Mesendoderm (in vitro differentiated cells): ENCODE measurements around the gene ZNF841.
A peak's percentile ranks its signal among the peaks of the same experiment; 100 is the strongest.
"Not testable (repeated sequence)": the region's sequence is repeated elsewhere in the genome, so short reads cannot be mapped to it uniquely, and the experiment has no call there.

Experiments
- DNase-seq: peaks from one replicate; pipeline ENCODE4 v3.0.0; 2013
- H2AK5ac ChIP-seq: 2 replicates; pipeline ENCODE4 v1.6.1; 2013; ENCODE audit warnings: low read length, inconsistent platforms
- H2BK120ac ChIP-seq: 2 replicates; pipeline ENCODE4 v1.6.1; 2013; ENCODE audit warnings: low read depth, mild to moderate bottlenecking, low read length, moderate library complexity, mixed read lengths
- H2BK15ac ChIP-seq: replicated peaks from 2 replicates; pipeline ENCODE4 v1.6.1; 2013; ENCODE audit warnings: low read depth, mild to moderate bottlenecking, moderate library complexity
- H2BK5ac ChIP-seq: 2 replicates; pipeline ENCODE4 v1.6.1; 2013; ENCODE audit warnings: low read length, inconsistent platforms
- H3K18ac ChIP-seq: 2 replicates; pipeline ENCODE4 v1.6.1; 2013; ENCODE audit warnings: mild to moderate bottlenecking, low read length, mixed read lengths
- H3K23ac ChIP-seq: one replicate; pipeline ENCODE4 v1.6.1; 2013; ENCODE audit warnings: low read length
- H3K27ac ChIP-seq: 2 replicates; pipeline ENCODE4 v1.5.1; 2013; ENCODE audit warnings: low read depth, mild to moderate bottlenecking, inconsistent platforms, low read length, moderate library complexity
- H3K27me3 ChIP-seq: 2 replicates; pipeline ENCODE4 v1.6.1; 2013; ENCODE audit warnings: low read length, control low read depth, mild to moderate bottlenecking, inconsistent platforms; ENCODE audit not compliant: insufficient read depth, poor library complexity
- H3K36me3 ChIP-seq: 2 replicates; pipeline ENCODE4 v1.6.1; 2013; ENCODE audit warnings: low read length, inconsistent platforms; ENCODE audit not compliant: control insufficient read depth, insufficient read depth
- H3K4ac ChIP-seq: one replicate; pipeline ENCODE4 v1.6.1; 2013; ENCODE audit warnings: low read depth, mild to moderate bottlenecking, low read length, moderate library complexity
- H3K4me1 ChIP-seq: 2 replicates; pipeline ENCODE4 v1.6.1; 2013; ENCODE audit warnings: low read depth, low read length, inconsistent platforms; ENCODE audit not compliant: control insufficient read depth
- H3K4me2 ChIP-seq: 2 replicates; pipeline ENCODE4 v1.6.1; 2013; ENCODE audit warnings: low read length
- H3K4me3 ChIP-seq: 2 replicates; pipeline ENCODE4 v1.5.1; 2013; ENCODE audit warnings: mild to moderate bottlenecking, low read length
- H3K56ac ChIP-seq: one replicate; pipeline ENCODE4 v1.6.1; 2013; ENCODE audit warnings: low read length
- H3K79me1 ChIP-seq: 2 replicates; pipeline ENCODE4 v1.6.1; 2013; ENCODE audit warnings: low read length, inconsistent platforms
- H3K79me2 ChIP-seq: 2 replicates; pipeline ENCODE4 v1.6.1; 2013; ENCODE audit warnings: mild to moderate bottlenecking, low read length; ENCODE audit not compliant: control insufficient read depth, insufficient read depth
- H3K9ac ChIP-seq: 2 replicates; pipeline ENCODE4 v1.6.1; 2013; ENCODE audit warnings: low read length, inconsistent platforms
- H4K5ac ChIP-seq: one replicate; pipeline ENCODE4 v1.6.1; 2013; ENCODE audit warnings: low read length
- H4K8ac ChIP-seq: one replicate; pipeline ENCODE4 v1.6.1; 2013; ENCODE audit warnings: low read depth, mild to moderate bottlenecking, control low read depth, low read length, moderate library complexity
- WGBS: extraction: QIAGEN DNeasy Blood & Tissue Kit; methylation state at CpG from one replicate; pipeline ENCODE4 v1.1.7; 2013; ENCODE audit warnings: low lambda C conversion rate, missing lambda C conversion rate; ENCODE audit not compliant: insufficient coverage; ENCODE audit errors: extremely low coverage; 5-methylcytosine and 5-hydroxymethylcytosine counted together

Gene ZNF841

DNA sequence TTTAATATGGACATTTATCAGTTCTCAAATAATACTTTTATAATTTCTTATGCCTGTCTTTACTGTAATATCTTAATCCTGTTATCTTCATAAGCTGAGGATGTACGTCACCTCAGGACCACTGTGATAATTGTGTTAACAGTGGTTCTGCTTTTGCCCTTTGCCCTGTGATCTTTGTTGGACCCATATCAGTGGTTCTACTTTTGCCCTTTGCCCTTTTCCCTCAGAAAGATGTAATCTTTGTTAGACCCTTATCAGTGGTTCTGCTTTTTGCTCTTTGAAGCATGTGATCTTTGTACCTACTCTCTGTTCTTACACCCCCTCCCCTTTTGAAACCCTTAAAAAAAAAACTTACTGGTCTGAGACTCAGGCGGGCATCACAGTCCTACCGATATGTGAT, 39.1 kb downstream of the ZNF841 start:
- WGBS = no CpG with 5 or more reads among the region's 3 CpGs
- H3K27ac ChIP-seq, H2BK120ac ChIP-seq, H4K8ac ChIP-seq, H3K27me3 ChIP-seq, H3K4me1 ChIP-seq, H3K79me1 ChIP-seq, H3K18ac ChIP-seq, H3K56ac ChIP-seq, H2AK5ac ChIP-seq, H2BK5ac ChIP-seq, DNase-seq, H4K5ac ChIP-seq, H3K4me3 ChIP-seq, H3K9ac ChIP-seq, H3K23ac ChIP-seq, H3K36me3 ChIP-seq, H3K79me2 ChIP-seq, H3K4ac ChIP-seq, H2BK15ac ChIP-seq, H3K4me2 ChIP-seq: not testable (repeated sequence)

DNA sequence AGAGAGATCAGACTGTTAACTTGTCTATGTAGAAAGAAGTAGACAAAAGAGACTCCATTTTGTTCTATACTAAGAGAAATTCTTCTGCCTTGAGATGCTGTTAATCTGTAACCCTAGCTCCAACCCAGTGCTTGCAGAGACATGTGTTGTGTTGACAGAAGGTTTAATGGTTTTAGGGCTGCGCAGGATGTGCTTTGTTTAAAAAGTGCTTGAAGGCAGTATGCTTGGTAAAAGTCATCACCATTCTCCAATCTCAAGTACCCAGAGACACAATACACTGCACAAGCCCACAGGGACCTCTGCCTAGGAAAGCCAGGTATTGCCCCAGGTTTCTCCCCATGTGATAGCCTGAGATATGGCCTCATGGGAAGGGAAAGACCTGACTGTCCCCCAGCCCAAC, 43.8 kb downstream of the ZNF841 start:
- not testable (repeated sequence) for H2BK5ac ChIP-seq, H3K4me1 ChIP-seq, H3K27ac ChIP-seq, H3K79me2 ChIP-seq, H3K18ac ChIP-seq, H4K8ac ChIP-seq, H3K9ac ChIP-seq, H3K27me3 ChIP-seq, H3K56ac ChIP-seq, H3K4me3 ChIP-seq, H3K79me1 ChIP-seq, H3K4ac ChIP-seq, H3K36me3 ChIP-seq, H2BK120ac ChIP-seq, H4K5ac ChIP-seq, H2BK15ac ChIP-seq, H3K4me2 ChIP-seq, DNase-seq, H2AK5ac ChIP-seq, H3K23ac ChIP-seq
- WGBS = no CpG with 5 or more reads among the region's 1 CpG

DNA sequence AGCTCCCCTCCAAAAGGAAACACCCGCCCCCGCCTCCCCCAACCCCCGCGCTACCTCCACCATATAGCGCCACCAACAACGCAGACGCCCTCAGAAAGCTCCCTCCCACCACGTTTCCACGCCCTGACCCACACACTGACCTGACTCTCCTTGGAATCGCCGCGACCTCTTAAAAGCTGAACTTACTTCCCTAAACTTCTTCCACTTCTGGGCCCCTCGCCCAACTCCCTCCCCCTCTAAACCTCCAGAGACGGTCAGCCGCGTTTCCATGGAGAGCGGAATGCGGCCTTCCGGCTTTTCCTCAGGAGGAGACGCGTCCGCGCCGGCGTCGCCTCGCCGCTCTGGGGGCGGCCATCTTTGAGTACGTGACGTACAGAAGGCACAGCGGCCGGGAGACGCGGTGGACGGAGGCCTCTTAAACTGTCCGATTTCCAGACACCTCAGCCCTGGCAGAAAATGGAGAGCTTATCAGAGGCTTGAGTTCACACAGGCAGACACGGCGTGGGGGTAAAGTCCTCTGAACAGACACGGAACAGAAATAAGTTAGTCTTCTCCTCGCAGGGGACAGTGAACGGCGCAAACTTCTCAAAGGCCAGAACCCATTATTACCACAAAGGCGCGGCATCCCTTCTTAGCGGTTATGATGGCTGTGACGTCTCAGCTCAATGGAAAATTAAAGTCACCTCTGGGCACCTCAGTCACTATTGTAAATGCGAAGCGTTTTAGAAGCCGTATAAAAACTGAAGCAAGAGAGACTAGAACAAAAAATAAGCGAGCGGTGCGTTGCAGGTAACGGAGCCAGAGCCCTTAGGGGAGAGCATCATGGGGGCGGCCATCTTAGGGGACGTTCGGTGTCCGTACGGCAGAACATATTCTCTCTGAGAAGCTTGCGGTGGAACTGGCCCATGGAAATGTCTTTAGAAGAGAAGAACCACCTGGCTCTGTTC, 46.7 kb downstream of the ZNF841 start, which contains the start of gene ZNF432:
TSS of gene ZNF432 (minus strand) at position 284 of the 947 bp plus-strand sequence. CDS start 1,970 bp downstream, outside the sequence.
- Histone ChIP-seq H2BK120ac (no peak within 1 kb of the TSS), H3K18ac (peak within 1 kb of the TSS; percentile 92), H3K79me1 (no peaks in the 10 kb centered on the region), H3K36me3 (no peaks in the 10 kb centered on the region), H2BK15ac (no peak within 1 kb of the TSS), H3K27ac (peak within 1 kb of the TSS; percentile 77), H3K56ac (peak within 1 kb of the TSS; percentile 92), H3K79me2 (no peaks in the 10 kb centered on the region), H3K27me3 (no peaks in the 10 kb centered on the region), H4K8ac (no peak within 1 kb of the TSS), H3K9ac (peak within 1 kb of the TSS; percentile 87), H3K4me1 (no peaks in the 10 kb centered on the region), H3K23ac (no peak within 1 kb of the TSS), H3K4me2 (peak within 1 kb of the TSS; percentile 73), H4K5ac (no peak within 1 kb of the TSS), H2AK5ac (no peak within 1 kb of the TSS), H3K4me3 (peak within 1 kb of the TSS; percentile 74), H3K4ac (no peak within 1 kb of the TSS), H2BK5ac (peak within 1 kb of the TSS; percentile 51)
- peak; percentile 99 for DNase-seq
- no CpG with 5 or more reads among the region's 60 CpGs for WGBS

DNA sequence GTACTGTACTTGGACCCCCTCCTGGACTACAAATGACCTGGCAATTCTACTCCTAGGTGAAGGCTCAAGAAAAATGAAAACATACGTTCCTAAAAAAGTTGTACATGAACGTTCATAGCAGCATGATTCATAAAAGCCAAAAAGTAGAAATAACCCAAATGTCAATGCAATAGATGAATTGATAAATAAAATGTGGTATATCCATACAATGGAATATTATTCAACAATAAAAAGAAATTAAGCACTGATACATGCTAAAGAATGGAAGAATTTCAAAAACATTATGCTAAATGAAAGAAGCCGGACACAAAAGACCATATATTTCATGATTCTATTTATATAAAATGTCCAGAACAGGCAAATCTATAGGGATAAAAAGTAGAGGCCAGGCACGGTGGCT, 56.4 kb downstream of the ZNF841 start:
- no peak overlapping the region for H3K9ac ChIP-seq
- no peak overlapping the region for H3K4ac ChIP-seq
- H4K8ac ChIP-seq = no peak overlapping the region
- no peak for DNase-seq
- no peak overlapping the region for H4K5ac ChIP-seq
- H3K4me2 ChIP-seq = no peak overlapping the region
- H2BK120ac ChIP-seq = no peak overlapping the region
- no peaks in the 10 kb centered on the region for H3K4me1 ChIP-seq
- no peak overlapping the region for H3K56ac ChIP-seq
- H2BK15ac ChIP-seq = no peak overlapping the region
- H3K79me1 ChIP-seq = no peaks in the 10 kb centered on the region
- no peak overlapping the region for H2AK5ac ChIP-seq
- H3K27me3 ChIP-seq = no peaks in the 10 kb centered on the region
- no peak overlapping the region for H3K27ac ChIP-seq
- no peak overlapping the region for H3K23ac ChIP-seq
- WGBS = no CpG with 5 or more reads among the region's 4 CpGs
- no peak overlapping the region for H3K4me3 ChIP-seq
- H3K79me2 ChIP-seq = no peaks in the 10 kb centered on the region
- H3K36me3 ChIP-seq = peaks cover 5% of the 10 kb centered on the region
- H2BK5ac ChIP-seq = no peak overlapping the region
- H3K18ac ChIP-seq = no peak overlapping the region

DNA sequence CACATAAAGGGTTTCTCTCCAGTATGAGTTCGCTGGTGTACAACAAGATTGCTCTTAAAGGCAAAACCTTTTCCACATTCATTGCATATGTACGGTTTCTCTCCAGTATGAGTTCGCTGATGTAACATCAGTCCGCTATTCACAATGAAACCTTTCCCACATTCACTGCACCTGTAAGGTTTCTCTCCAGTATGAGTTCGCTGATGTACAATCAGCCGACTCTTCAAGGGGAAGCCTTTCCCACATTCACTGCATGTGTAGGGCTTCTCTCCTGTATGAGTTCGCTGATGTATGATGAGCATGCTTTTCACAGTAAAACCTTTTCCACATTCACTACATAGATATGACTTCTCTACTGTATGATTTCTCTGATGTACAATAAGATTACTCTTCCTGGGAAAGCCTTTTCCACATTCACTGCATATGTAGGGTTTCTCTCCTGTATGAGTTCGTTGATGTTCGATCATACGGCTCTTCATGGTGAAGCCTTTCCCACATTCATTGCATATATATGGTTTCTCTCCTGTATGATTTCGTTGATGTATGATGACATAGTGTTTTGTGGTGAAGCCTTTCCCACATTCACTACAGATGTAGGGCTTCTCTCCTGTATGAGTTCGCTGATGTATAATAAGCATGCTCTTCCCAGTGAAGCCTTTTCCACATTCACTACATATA, 61.4 kb downstream of the ZNF841 start:
- Histone ChIP-seq H3K27me3 (no peaks in the 10 kb centered on the region), H3K4ac (no peak overlapping the region), H3K4me2 (no peak overlapping the region), H4K5ac (no peak overlapping the region), H3K9ac (no peak overlapping the region), H3K36me3 (peaks cover 6% of the 10 kb centered on the region), H2AK5ac (no peak overlapping the region), H3K27ac (no peak overlapping the region), H4K8ac (no peak overlapping the region), H3K18ac (no peak overlapping the region), H2BK120ac (no peak overlapping the region), H3K4me3 (peak overlapping the region; percentile 37), H3K79me1 (no peaks in the 10 kb centered on the region), H3K56ac (no peak overlapping the region), H2BK15ac (no peak overlapping the region), H3K79me2 (no peaks in the 10 kb centered on the region), H3K23ac (no peak overlapping the region), H2BK5ac (no peak overlapping the region), H3K4me1 (no peaks in the 10 kb centered on the region)
- WGBS = no CpG with 5 or more reads among the region's 12 CpGs
- DNase-seq = peak; percentile 55
